WTC11 (cell line): ENCODE measurements around the gene HIVEP2. TPM values are rescaled to one million over a fixed set of nuclear protein-coding genes. Genes with fewer than 3 reads are reported as not detected.

Experiments
- ATAC-seq: fragments of 200-7000 bp; cut with Tn5 transposase; 2 replicates; pipeline ENCODE4 v1.10.0; 2021; ENCODE audit warnings: mild to moderate bottlenecking, moderate library complexity
- CTCF ChIA-PET: fragments of 300-600 bp; sonication (Branson Sonifier 250); formaldehyde crosslinking; loops from one replicate; lab custom pipeline; 2021; ENCODE audit warnings: antibody characterized with exemption; lab: Charles Lee
- POLR2A ChIA-PET: fragments of 350-600 bp; sonication (Branson Sonifier 250); formaldehyde crosslinking; loops from one replicate; lab custom pipeline; 2021; ENCODE audit warnings: antibody characterized with exemption; lab: Charles Lee
- DNase-seq: peaks from one replicate; pipeline ENCODE4 v3.0.0; 2021; ENCODE audit warnings: low spot score
- H3K27ac Mint-ChIP-seq: 2 replicates; pipeline ENCODE4 v1.8.0; 2021; ENCODE audit warnings: mixed read lengths
- H3K27me3 Mint-ChIP-seq: 2 replicates; pipeline ENCODE4 v1.8.0; 2021; ENCODE audit warnings: low read depth, mild to moderate bottlenecking, moderate library complexity, mixed read lengths
- H3K36me3 Mint-ChIP-seq: 2 replicates; pipeline ENCODE4 v1.8.0; 2021; ENCODE audit warnings: mixed read lengths
- H3K4me1 Mint-ChIP-seq: 2 replicates; pipeline ENCODE4 v1.8.0; 2022; ENCODE audit warnings: mixed read lengths
- H3K4me3 Mint-ChIP-seq: 2 replicates; pipeline ENCODE4 v1.8.0; 2021; ENCODE audit warnings: mild to moderate bottlenecking, moderate library complexity, mixed read lengths
- H3K9me3 Mint-ChIP-seq: 2 replicates; pipeline ENCODE4 v1.8.0; 2021; ENCODE audit warnings: mixed read lengths
- ATF2 ChIP-seq: sonication (generic); formaldehyde crosslinking; IDR thresholded peaks from 2 replicates; pipeline ENCODE4 v1.8.1; 2022; ENCODE audit warnings: low read depth, missing genetic modification reagents, borderline replicate concordance
- CBFB ChIP-seq: sonication (generic); formaldehyde crosslinking; IDR thresholded peaks from 2 replicates; pipeline ENCODE4 v1.8.1; 2022; ENCODE audit warnings: mild to moderate bottlenecking, low read depth, missing genetic modification reagents
- E2F5 ChIP-seq: sonication (generic); formaldehyde crosslinking; IDR thresholded peaks from 2 replicates; pipeline ENCODE4 v1.8.1; 2022; ENCODE audit warnings: mild to moderate bottlenecking, moderate library complexity, missing genetic modification reagents
- EMX1 ChIP-seq: fragments of 250-450 bp; sonication (Bioruptor Pico); IDR thresholded peaks from 2 replicates; pipeline ENCODE4 v1.8.0; 2021; ENCODE audit warnings: mild to moderate bottlenecking
- FOXJ3 ChIP-seq: sonication (generic); formaldehyde crosslinking; IDR thresholded peaks from 2 replicates; pipeline ENCODE4 v1.9.0; 2021; ENCODE audit warnings: missing genetic modification reagents, mild to moderate bottlenecking, borderline replicate concordance
- FOXP1 ChIP-seq: sonication (generic); formaldehyde crosslinking; IDR thresholded peaks from 2 replicates; pipeline ENCODE4 v1.8.0; 2022; ENCODE audit warnings: missing genetic modification reagents, mild to moderate bottlenecking, moderate library complexity, borderline replicate concordance
- GRHL2 ChIP-seq: fragments of 250-450 bp; sonication (Bioruptor Pico); IDR thresholded peaks from 2 replicates; pipeline ENCODE4 v1.8.0; 2022; ENCODE audit warnings: mild to moderate bottlenecking, moderate library complexity; ENCODE audit not compliant: insufficient replicate concordance, severe bottlenecking
- IRF1 ChIP-seq: sonication (generic); formaldehyde crosslinking; IDR thresholded peaks from 2 replicates; pipeline ENCODE4 v1.8.0; 2023; ENCODE audit warnings: missing genetic modification reagents
- MLX ChIP-seq: sonication (generic); formaldehyde crosslinking; IDR thresholded peaks from 2 replicates; pipeline ENCODE4 v1.8.1; 2023; ENCODE audit warnings: mild to moderate bottlenecking, missing genetic modification reagents, moderate library complexity
- OVOL2 ChIP-seq: fragments of 250-450 bp; sonication (Bioruptor Pico); IDR thresholded peaks from 2 replicates; pipeline ENCODE4 v1.9.0; 2021; ENCODE audit warnings: mild to moderate bottlenecking, borderline replicate concordance
- RELA ChIP-seq: sonication (generic); formaldehyde crosslinking; IDR thresholded peaks from 2 replicates; pipeline ENCODE4 v1.8.1; 2022; ENCODE audit warnings: missing genetic modification reagents, mild to moderate bottlenecking, borderline replicate concordance
- RORB ChIP-seq: fragments of 250-450 bp; sonication (Bioruptor Pico); IDR thresholded peaks from 2 replicates; pipeline ENCODE4 v1.9.0; 2021; ENCODE audit warnings: mild to moderate bottlenecking
- SMAD3 ChIP-seq: sonication (generic); formaldehyde crosslinking; IDR thresholded peaks from 2 replicates; pipeline ENCODE4 v1.8.0; 2022; ENCODE audit warnings: missing genetic modification reagents, mild to moderate bottlenecking, borderline replicate concordance
- ZBTB21 ChIP-seq: sonication (generic); formaldehyde crosslinking; IDR thresholded peaks from 2 replicates; pipeline ENCODE4 v1.8.1; 2023; ENCODE audit warnings: mild to moderate bottlenecking, missing genetic modification reagents, borderline replicate concordance
- ZNF121 ChIP-seq: sonication (generic); formaldehyde crosslinking; IDR thresholded peaks from 2 replicates; pipeline ENCODE4 v1.8.0; 2023; ENCODE audit warnings: missing genetic modification reagents
- ZNF396 ChIP-seq: fragments of 250-450 bp; sonication (Bioruptor Pico); IDR thresholded peaks from 2 replicates; pipeline ENCODE4 v1.8.0; 2021; ENCODE audit warnings: mild to moderate bottlenecking, moderate library complexity, borderline replicate concordance
- total RNA-seq: library from RNA; stranded (reverse); gene quantifications from 3 replicates; pipeline ENCODE4 v1.2.3, GENCODE V29; 2021
- TF ChIP-seq, protein P1 (sequence below): sonication (generic); formaldehyde crosslinking; IDR thresholded peaks from 2 replicates; pipeline ENCODE4 v1.8.0; 2023; ENCODE audit warnings: mild to moderate bottlenecking, missing genetic modification reagents
- TF ChIP-seq, protein P2 (sequence below): sonication (generic); formaldehyde crosslinking; IDR thresholded peaks from 2 replicates; pipeline ENCODE4 v1.8.1; 2023; ENCODE audit warnings: mild to moderate bottlenecking, missing genetic modification reagents
- TF ChIP-seq, protein P3 (sequence below): sonication (generic); formaldehyde crosslinking; IDR thresholded peaks from 2 replicates; pipeline ENCODE4 v1.8.1; 2023; ENCODE audit warnings: mild to moderate bottlenecking, missing genetic modification reagents
- TF ChIP-seq, protein P4 (sequence below): sonication (generic); formaldehyde crosslinking; conservative IDR thresholded peaks from 2 replicates; pipeline ENCODE4 v1.8.1; 2023; ENCODE audit warnings: mild to moderate bottlenecking, low read depth, missing genetic modification reagents, moderate library complexity
- TF ChIP-seq, protein P5 (sequence below): fragments of 200-600 bp; IDR thresholded peaks from 2 replicates; pipeline ENCODE4 v1.8.0; 2022; ENCODE audit warnings: antibody characterized with exemption

Gene HIVEP2
- total RNA-seq, 1 experiment from 2014 or later = 11.5 TPM

GRCh38 chr6:142821860-142822259, 123.1 kb downstream of the HIVEP2 start:
- no peak overlapping the region for H3K27ac Mint-ChIP-seq
- ChIA-PET POLR2A (no interaction called here), CTCF (no interaction called here)
- no peak for TF ChIP-seq IRF1 (CRISPR knock-in tag)
- TF ChIP-seq MLX = no peak
- TF ChIP-seq, protein P1, sequence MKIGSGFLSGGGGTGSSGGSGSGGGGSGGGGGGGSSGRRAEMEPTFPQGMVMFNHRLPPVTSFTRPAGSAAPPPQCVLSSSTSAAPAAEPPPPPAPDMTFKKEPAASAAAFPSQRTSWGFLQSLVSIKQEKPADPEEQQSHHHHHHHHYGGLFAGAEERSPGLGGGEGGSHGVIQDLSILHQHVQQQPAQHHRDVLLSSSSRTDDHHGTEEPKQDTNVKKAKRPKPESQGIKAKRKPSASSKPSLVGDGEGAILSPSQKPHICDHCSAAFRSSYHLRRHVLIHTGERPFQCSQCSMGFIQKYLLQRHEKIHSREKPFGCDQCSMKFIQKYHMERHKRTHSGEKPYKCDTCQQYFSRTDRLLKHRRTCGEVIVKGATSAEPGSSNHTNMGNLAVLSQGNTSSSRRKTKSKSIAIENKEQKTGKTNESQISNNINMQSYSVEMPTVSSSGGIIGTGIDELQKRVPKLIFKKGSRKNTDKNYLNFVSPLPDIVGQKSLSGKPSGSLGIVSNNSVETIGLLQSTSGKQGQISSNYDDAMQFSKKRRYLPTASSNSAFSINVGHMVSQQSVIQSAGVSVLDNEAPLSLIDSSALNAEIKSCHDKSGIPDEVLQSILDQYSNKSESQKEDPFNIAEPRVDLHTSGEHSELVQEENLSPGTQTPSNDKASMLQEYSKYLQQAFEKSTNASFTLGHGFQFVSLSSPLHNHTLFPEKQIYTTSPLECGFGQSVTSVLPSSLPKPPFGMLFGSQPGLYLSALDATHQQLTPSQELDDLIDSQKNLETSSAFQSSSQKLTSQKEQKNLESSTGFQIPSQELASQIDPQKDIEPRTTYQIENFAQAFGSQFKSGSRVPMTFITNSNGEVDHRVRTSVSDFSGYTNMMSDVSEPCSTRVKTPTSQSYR (CRISPR knock-in tag) = no peak
- no peak for TF ChIP-seq OVOL2 (CRISPR knock-in tag)
- TF ChIP-seq RORB (CRISPR knock-in tag) = no peak
- no peak for TF ChIP-seq ZNF396
- TF ChIP-seq, protein P2, sequence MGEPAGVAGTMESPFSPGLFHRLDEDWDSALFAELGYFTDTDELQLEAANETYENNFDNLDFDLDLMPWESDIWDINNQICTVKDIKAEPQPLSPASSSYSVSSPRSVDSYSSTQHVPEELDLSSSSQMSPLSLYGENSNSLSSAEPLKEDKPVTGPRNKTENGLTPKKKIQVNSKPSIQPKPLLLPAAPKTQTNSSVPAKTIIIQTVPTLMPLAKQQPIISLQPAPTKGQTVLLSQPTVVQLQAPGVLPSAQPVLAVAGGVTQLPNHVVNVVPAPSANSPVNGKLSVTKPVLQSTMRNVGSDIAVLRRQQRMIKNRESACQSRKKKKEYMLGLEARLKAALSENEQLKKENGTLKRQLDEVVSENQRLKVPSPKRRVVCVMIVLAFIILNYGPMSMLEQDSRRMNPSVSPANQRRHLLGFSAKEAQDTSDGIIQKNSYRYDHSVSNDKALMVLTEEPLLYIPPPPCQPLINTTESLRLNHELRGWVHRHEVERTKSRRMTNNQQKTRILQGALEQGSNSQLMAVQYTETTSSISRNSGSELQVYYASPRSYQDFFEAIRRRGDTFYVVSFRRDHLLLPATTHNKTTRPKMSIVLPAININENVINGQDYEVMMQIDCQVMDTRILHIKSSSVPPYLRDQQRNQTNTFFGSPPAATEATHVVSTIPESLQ (CRISPR knock-in tag) = no peak
- TF ChIP-seq GRHL2 (CRISPR knock-in tag) = no peak
- TF ChIP-seq ZNF121 (CRISPR knock-in tag) = no peak
- TF ChIP-seq RELA (CRISPR knock-in tag) = no peak
- TF ChIP-seq, protein P3, sequence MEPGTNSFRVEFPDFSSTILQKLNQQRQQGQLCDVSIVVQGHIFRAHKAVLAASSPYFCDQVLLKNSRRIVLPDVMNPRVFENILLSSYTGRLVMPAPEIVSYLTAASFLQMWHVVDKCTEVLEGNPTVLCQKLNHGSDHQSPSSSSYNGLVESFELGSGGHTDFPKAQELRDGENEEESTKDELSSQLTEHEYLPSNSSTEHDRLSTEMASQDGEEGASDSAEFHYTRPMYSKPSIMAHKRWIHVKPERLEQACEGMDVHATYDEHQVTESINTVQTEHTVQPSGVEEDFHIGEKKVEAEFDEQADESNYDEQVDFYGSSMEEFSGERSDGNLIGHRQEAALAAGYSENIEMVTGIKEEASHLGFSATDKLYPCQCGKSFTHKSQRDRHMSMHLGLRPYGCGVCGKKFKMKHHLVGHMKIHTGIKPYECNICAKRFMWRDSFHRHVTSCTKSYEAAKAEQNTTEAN (CRISPR knock-in tag) = no peak
- no peak for TF ChIP-seq FOXJ3 (CRISPR knock-in tag)
- TF ChIP-seq, protein P4, sequence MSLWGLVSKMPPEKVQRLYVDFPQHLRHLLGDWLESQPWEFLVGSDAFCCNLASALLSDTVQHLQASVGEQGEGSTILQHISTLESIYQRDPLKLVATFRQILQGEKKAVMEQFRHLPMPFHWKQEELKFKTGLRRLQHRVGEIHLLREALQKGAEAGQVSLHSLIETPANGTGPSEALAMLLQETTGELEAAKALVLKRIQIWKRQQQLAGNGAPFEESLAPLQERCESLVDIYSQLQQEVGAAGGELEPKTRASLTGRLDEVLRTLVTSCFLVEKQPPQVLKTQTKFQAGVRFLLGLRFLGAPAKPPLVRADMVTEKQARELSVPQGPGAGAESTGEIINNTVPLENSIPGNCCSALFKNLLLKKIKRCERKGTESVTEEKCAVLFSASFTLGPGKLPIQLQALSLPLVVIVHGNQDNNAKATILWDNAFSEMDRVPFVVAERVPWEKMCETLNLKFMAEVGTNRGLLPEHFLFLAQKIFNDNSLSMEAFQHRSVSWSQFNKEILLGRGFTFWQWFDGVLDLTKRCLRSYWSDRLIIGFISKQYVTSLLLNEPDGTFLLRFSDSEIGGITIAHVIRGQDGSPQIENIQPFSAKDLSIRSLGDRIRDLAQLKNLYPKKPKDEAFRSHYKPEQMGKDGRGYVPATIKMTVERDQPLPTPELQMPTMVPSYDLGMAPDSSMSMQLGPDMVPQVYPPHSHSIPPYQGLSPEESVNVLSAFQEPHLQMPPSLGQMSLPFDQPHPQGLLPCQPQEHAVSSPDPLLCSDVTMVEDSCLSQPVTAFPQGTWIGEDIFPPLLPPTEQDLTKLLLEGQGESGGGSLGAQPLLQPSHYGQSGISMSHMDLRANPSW = no peak
- H3K9me3 Mint-ChIP-seq = no peaks in the 10 kb centered on the region
- no peaks in the 10 kb centered on the region for H3K27me3 Mint-ChIP-seq
- no peaks in the 10 kb centered on the region for H3K36me3 Mint-ChIP-seq
- ATAC-seq = no peak
- H3K4me1 Mint-ChIP-seq = peaks cover 30% of the 10 kb centered on the region
- DNase-seq = no peak
- H3K4me3 Mint-ChIP-seq = no peak overlapping the region

- ChIA-PET POLR2A (no interaction called here), CTCF (no interaction called here)
- no peak overlapping the region for H3K27ac Mint-ChIP-seq
- DNase-seq = no peak
- ATAC-seq = no peak
- H3K9me3 Mint-ChIP-seq = no peaks in the 10 kb centered on the region
- H3K4me3 Mint-ChIP-seq = no peak overlapping the region
- H3K27me3 Mint-ChIP-seq = no peaks in the 10 kb centered on the region
- H3K36me3 Mint-ChIP-seq = no peaks in the 10 kb centered on the region
- H3K4me1 Mint-ChIP-seq = peaks cover 32% of the 10 kb centered on the region
- no peak for TF ChIP-seq E2F5 (CRISPR knock-in tag)
- no peak for TF ChIP-seq FOXP1 (CRISPR knock-in tag)
- TF ChIP-seq EMX1 (CRISPR knock-in tag) = no peak
- TF ChIP-seq ATF2 (CRISPR knock-in tag) = no peak
- no peak for TF ChIP-seq CBFB (CRISPR knock-in tag)
- TF ChIP-seq ZBTB21 = no peak
- no peak for TF ChIP-seq SMAD3 (CRISPR knock-in tag)
- TF ChIP-seq, protein P5, sequence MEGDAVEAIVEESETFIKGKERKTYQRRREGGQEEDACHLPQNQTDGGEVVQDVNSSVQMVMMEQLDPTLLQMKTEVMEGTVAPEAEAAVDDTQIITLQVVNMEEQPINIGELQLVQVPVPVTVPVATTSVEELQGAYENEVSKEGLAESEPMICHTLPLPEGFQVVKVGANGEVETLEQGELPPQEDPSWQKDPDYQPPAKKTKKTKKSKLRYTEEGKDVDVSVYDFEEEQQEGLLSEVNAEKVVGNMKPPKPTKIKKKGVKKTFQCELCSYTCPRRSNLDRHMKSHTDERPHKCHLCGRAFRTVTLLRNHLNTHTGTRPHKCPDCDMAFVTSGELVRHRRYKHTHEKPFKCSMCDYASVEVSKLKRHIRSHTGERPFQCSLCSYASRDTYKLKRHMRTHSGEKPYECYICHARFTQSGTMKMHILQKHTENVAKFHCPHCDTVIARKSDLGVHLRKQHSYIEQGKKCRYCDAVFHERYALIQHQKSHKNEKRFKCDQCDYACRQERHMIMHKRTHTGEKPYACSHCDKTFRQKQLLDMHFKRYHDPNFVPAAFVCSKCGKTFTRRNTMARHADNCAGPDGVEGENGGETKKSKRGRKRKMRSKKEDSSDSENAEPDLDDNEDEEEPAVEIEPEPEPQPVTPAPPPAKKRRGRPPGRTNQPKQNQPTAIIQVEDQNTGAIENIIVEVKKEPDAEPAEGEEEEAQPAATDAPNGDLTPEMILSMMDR = no peak
These were observed 123.7 kb downstream of the HIVEP2 start for GRCh38 chr6:142821164-142821716.
